HG03520 (cell line): ENCODE measurements around the gene STK32C.
"Not testable (repeated sequence)": the region's sequence is repeated elsewhere in the genome, so short reads cannot be mapped to it uniquely, and the experiment has no call there.

Experiments used
- ATAC-seq: cut with Tn5 transposase; IDR thresholded peaks from one replicate; pipeline ENCODE4 v1.9.1; 2021; ENCODE audit warnings: mild to moderate bottlenecking, moderate library complexity; ENCODE audit not compliant: unreplicated experiment

STK32C gene

DNA sequence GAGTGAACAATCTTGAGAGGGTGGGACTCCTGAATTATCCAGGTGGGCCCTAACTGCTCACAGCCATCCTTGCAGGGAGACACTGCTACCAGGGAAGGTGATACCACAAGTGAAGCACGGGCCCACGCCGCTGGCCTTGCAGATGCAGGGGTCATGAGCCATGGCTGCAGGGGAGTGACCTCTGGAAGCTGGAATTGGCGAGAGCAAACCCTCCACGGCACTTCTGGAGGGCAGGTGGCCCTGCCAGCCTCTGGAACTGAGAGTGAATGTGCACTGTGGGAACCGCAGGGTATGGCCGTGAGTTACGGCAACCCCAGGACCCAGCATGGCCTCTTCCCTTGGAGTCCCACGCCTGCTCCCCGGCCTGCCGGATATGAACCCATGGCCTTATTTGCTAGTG, 37.5 kb downstream of the STK32C start:
- no peak for ATAC-seq

DNA sequence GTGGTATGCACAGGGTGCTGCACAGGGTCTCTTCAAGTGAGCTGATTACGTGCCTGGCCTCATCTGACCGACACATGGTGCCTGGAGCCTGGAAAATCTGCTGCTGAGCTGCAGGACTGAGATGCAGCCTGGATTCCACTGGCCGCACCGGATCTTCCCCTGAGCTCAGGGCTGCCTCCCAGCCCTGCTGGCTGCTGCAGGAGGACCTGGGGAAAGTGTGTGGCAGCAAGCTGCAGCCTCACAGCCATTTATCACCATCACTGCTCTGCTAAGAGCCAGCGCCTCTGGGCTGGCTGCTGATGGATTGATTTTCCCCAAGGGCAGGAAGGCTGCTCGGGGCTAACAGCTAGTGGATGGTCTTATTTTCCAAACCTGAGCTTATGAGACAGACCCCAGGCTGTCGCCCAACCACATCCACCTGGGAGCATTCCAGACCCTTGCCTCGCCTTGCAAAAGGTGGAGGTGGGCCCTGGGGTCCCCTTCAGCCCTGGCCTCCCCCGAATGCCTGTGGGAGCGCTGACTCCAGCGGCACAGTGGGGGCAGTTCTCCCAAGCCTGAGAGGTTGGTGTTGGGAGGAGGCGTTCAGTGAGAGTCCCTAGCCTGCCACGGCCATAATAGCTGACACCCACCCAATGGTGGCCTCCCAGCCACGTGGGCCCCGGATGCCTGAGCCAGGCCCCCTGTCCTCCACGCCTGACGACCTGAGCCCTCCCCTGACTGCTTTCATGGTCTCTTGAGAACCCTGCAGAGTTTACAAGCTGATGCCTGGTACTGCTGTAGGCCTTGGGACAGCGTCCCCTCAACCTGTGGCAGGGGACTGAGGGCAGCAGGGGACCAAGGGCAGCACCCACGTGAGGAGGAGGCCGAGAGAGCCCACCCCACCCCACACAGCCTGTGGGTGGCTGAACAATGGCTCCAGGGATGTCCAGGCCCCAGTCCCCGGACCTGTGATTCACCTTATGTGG, 38.2 kb downstream of the STK32C start:
- ATAC-seq = no peak

DNA sequence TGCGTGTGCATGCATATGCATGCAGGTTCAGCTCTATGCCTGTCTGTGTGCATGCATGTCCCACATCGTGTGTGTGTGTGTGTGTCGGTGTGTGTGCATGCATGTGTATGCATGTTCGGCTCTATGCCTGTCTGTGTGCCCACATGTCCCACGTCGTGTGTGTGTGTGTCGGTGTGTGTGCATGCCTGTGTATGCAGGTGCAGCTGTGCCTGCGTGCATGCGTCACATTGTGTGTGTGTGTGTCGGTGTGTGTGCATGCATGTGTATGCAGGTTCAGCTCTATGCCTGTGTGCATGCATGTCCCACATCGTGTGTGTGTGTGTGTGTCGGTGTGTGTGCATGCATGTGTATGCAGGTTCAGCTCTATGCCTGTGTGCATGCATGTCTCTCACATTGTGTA, 39.8 kb downstream of the STK32C start:
- ATAC-seq = not testable (repeated sequence)

DNA sequence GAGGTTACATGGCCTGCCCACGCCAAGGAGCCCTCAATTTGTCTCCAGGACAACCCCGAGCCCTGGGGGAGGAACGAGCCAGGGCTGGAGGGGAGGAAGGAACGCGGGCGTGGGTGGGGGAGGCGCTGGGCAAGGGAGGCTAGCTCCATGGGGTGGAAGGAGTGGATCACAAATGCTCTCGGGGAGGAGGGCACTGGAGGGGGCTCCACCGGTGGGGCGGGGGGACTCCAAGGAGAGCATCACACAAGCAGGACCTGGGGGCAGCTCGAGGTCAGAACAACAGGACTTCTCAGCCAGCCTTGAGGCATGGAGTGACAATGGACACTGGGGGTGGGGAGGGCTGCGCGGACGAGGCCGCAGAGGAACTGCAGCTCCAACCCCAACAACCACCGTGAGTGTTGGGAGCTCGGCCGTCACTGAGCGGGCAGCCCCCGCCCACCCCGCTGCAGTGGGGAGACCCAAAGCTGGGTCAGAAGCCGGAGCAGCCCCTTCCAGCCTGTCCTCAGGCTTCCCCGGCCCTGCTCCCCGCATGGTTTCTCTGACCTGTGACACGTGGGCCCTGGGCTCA, 41.1 kb downstream of the STK32C start:
- ATAC-seq = no peak

DNA sequence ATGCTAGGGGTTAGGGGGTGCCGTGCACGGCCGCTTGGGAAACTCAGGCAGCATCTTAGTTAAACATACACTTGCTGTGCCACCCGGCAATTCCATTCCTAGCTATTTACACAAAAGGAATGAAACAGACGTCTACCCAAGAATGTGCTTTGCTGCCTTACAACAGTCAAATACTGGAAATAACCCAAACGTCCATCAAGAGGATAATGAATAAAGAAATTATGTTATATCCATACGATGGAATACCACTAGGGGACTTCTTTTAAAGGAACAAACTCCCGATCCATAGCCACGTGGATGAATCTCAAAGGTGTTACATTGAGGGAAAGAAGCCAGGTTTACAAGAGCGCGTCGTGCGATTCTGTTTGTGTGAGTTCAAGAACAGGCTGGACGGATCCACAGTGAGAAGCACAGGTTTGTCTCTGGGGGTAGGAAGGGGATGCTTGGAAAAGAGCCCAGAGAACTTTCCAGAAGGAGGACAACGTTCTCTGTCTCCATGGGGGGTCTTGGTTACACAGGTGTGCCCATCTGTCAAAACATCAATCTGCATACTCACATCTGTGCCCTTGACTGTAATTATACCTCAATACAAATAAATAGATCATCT, 41.8 kb downstream of the STK32C start:
- ATAC-seq = no peak

DNA sequence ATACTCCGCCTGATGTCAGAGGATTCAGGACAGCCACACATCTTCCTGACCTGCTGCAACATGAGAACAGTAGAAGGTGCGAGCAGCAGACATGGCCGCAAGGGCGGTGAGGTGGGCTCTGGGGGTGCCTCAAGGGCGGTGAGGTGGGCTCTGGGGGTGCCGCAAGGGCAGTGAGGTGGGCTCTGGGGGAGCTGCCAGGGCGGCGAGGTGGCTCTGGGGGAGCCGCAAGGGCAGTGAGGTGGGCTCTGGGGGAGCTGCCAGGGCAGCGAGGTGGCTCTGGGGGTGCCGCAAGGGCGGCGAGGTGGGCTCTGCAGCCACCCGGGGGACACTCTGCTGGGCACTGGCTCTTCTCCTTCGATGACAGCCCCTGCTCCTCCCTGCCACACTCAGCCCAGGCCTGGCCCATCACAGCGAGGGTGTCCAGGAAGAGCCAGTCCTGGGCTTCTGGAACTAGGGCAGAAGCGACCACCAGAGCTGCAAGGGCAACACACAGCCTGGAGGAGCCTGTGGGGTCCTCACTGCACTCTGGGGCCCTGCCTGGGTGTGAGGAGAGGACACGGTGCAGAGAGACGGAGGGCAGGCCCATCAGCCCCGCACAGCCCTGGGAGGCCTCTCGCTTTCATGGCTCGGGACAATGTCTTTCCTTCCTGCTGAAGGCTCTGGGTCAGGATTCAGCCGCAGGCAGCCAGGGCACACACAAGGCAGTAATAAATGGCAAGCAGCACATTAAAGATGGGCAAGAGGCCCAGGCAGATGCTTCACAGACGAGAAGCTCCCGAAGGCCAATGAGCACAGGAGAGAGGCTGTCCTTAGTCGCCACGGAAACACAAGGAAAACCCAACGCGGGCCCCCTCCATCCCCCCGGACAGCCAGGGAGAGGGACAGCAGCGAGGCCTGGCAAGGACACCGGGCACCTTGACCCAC, 42.5 kb downstream of the STK32C start:
- ATAC-seq = no peak

DNA sequence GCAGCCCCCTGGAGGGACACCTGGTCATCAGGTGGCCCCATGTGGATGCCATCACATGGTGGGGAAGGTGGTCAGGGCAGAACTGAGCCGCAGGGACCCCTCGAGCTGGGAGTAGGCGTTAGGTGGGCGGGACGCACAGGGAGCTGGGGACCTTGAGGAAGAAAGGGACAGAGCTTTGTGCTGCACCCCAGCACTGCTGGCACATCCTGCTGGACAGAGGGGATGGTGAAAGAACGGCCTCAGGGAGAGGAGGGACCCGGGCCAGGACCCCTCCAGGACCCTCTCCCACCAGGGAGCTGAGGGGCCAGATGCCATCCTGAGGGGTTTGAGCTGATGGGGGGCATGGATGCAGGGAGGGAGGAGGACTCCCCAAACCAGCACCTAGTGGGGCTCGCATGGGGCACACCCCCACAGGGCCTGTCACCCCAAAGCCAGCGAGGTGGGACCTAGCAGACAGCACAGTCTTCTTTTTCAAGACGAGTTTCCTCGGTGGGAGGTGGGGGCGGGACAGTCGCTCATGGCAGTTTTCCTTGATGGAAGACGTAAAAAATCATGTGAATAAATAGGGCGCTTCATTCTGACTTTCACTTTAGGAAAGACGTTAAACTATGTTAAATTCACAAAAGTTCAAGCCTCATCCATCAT, 43.3 kb downstream of the STK32C start:
- no peak for ATAC-seq

DNA sequence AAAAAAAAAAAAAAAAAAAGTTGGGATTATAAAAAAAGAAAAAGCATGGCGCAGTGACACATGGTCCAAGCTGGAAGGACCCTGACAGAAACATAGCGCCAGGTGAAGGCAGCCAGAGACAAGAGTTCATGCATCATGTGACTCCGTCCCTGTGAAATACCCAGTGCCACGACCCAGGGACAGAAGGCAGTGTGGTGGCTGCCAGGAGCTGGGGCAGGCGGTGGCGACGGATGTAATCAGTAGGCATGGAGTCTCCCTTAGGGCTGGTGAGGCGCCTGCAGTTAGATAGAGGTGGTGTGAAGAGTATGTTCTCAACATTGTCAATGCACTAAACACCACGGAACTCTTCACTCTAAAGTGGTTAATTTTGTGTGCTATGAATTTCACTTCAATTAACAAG, 43.9 kb downstream of the STK32C start:
- no peak for ATAC-seq

DNA sequence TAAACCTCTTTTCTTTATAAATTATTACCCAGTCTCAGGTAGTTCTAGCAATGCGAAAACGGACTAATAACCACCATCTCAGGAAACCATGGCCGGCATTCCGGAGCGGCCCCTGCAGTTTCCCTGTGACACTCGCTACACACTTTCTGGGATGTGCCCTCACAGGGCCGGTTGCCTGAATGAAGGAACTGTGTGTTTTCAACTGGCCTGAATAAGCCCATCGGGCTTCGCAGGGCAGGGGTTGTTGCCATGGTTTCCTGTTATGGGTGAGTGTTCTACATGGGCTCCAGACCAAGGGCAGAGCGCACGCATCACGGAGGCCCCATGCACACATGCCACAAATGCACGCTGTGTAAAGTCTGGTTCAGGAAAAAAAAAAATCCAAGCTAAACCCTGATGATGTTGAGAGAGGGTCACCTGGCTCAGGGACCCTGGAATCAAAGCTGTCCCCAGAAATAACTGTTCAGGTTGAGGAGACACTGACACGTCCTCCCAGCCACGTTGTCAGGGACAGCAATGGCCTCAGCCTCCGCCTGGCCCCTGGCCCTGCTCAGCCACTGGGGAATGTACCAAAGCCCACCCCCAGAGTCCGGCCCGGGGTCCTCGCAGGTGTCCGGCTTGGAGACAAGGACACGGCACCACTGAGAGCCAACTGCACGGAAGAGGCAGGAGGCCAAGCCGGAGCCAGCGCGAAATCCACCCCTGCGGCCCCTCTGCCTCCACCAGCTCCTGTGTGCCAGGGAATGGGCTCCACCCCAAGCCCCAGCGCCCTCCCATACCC, 47.9 kb downstream of the STK32C start:
- no peak for ATAC-seq

DNA sequence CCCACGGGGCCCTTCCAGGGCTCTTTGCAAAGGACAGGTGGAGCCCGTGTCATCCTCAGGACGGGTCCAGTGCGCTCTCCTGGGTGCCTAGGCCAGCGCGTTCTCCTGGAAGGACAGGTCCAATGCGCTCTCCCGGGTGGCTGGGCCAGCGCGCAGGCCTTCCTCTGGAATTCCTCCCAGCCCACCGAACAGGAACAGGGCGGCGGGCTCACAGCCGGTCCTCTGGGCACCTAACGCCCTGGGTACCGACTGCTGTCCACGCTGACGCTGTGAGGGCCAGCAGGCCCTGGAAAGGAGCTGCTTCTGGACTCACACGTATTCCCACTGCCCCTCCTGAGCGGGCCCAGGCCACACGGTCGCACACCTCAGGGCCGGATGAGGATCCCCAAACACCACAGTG, 49.3 kb downstream of the STK32C start:
- no peak for ATAC-seq

DNA sequence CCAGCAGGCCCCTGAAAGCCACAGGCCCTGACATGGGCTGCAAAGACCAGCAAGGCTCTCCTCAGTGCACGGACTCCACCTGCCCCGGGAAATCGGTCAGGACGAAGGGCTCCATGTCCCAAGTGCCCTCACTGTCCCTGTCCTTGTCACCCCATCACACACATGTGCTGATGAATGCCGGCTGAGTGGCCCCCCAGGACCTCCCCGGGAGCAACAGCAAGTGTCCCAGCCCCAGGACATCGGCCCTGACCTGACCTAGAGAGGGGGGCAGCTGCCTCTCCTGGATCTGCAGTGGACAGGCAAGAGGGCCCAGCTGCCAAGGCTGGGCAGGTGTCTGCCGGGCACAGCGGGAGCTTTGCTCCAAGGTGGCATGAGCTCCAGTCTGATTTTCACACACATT, 49.8 kb downstream of the STK32C start:
- no peak for ATAC-seq

DNA sequence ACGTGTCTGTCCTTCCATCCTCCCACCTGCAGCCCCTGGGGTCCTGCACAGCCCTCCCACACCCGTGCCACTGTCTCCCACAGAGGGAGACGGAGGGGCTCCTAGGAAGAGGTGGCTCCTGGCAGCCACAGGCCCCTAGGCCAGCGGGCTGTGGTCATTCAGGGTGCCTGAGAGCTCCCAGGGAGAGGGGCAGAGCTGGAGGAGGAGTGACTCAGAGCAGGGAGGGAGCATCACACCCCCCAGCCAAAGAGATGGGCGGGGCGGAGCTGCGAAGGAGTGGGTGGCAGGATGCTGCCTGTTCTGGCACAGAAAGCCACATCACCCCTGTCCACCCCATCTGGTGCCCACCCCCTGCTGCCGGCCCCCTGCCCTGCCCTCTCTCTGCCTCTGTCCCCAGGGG, 50.5 kb downstream of the STK32C start:
- no peak for ATAC-seq

DNA sequence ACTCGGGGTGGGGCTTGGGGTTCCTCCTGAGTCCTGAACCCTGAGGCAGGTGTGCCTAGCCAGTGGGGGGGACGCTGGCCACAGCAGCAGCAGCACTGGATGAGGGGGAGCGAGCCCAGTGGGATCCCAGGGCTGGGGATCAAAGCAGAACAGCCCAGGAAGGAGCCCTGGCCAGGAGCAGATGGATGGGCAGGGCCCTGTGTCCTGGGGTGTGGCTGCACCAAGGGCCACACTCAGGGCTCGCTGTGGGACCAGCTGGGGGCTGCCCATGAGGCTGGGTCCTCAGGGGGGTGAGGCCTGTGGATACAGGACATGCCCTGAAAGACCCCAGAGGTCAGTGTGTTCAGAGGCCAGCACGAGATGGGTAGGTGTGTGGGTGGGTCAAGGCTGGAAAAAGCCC, 50.9 kb downstream of the STK32C start:
- no peak for ATAC-seq

DNA sequence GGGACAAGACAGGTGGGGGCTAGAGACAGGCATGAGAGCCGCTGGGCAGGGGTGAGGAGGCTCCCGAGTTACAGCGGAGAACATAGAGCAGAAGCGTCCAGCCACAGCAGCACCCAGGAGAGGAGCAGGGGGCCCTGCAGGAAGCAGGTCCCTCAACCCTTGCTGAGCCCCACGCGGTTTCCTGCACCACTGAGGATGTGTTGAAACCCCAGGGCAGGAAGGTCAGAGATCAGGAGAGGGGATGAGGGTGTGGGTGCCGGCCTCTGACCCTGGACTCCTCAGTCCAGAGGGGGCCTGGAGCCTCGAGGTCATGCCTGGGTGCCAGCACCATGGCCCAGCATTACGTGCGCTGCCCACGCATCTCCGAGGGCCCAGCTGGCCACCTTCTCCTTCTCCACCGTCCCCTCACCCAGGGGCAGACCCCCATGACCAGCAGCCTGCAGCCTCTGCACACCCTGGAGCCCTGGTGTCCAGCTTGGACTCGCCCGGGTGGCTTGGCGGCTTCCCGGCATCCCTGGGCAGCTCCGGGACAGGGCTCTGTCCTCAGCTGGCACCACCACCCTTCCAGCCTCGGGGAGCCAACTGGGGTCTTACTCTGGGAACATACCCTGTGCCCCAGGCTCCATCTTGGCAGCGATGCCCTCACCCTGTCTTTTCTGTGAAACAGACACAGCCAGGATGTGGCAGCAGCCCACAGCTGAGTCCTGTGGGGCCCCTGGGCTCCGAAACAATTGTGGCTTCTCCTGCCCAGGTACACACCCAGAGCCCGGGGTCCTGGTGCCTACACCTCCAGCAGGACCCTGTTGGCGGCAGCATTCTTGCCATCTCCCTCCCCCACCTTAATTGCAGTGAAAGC, 52.0 kb downstream of the STK32C start:
- no peak for ATAC-seq

DNA sequence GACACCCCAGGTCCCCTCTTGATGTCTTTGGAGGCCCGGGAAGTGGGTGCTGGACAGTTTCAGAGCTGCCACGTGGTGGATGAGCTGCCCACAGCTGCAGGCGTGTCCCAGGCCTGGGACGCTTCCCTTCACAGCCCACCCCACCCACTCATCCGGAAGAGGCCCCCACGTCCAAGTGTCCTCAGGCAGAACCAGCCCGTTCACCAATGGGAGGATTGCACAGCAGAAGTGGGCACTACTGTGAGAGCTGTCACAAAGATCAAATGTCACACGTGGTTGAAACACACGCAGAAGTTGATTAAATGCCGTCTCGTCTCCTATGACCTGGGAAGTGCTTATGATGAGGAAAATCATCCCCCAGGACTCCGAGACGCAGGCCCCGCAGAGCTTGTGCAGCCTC, 52.9 kb downstream of the STK32C start:
- ATAC-seq = no peak

DNA sequence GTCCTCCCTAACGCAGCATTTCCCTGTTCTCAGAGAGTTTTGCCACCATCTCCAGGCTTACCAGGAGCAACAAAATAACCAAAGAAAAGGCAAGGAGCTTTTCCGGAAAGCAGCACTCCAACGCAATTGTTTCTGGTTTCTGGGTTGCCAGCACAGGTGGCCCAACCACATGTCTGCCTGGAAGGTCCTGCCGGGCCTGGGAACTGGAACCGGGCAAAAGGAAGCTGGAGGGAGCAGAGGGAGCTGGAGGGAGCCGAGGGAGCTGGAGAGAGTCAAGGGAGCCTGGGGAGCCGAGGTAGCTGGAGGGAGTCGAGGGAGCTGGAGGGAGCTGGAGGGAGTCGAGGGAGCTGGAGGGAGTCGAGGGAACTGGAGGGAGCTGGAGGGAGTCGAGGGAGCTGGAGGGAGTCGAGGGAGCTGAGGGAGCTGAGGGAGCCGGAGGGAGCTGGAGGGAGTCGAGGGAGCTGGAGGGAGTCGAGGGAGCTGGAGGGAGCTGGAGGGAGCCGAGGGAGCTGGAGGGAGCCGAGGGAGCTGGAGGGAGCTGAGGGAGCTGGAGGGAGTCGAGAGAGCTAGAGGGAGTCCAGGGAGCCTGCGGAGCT, 54.6 kb downstream of the STK32C start:
- no peak for ATAC-seq

DNA sequence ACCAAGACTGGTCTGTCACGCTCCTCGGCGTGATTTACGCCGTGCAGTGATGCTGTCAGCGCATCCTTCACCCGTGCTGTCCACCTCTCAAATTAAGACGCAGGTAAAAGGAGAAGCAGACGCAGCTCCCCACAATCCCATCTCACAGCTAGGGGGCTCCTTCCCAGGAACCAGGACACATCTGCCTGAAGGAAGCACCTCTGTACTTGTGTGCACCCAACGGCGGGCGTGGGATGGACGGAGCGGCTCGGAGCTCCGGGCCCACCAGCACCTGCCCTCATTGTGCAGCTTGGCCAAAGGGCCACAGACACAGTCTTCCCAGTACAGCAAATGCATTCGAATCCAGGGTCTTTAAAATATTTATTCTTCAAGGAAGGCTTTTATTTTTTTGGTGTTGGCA, 55.3 kb downstream of the STK32C start:
- no peak for ATAC-seq

DNA sequence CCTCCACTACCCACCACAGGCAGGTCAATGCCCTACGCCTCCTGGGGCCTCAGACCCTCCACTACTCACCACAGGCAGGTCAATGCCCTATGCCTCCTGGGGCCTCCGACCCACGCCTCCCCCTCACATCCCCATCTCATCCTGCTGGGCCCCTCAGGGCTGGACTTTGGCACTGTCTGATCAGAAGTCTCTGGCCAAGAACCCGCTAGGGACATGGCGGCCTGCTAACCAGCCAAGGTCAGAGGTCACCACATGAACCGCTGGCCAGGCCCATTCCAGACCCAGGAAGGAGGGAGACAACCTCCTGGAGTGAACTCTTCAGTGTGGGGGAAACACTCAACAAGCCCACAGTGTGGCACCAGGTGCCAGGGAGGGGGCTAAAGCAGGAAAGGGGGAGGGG, 55.8 kb downstream of the STK32C start:
- ATAC-seq = no peak
